Gastroesophageal sphincter (tissue), 4 donors: ENCODE measurements around the gene SPTLC3. TPM values are rescaled to one million over a fixed set of nuclear protein-coding genes. Genes with fewer than 3 reads are reported as not detected.

ENCODE experiments used
- ATAC-seq: fragments of 150-250 bp; one replicate; pipeline ENCODE4 v1.9.1; 2016; ENCODE audit warnings: mild to moderate bottlenecking, moderate library complexity
- H3K27ac ChIP-seq, 4 donors: fragments of 200-600 bp; sonication (generic) in 3 of 4; 1 replicate in 3 of 4; 2 replicates in 1 of 4; pipeline ENCODE4 v1.5.1; 2016 to 2019
- H3K27me3 ChIP-seq: fragments of 200-600 bp; sonication (generic); one replicate; pipeline ENCODE4 v1.5.1; 2019
- H3K36me3 ChIP-seq, 2 donors: fragments of 200-600 bp; sonication (generic); one replicate each; pipeline ENCODE4 v1.5.1; 2019; ENCODE audit warnings: control low read depth in 1 of 2
- H3K4me1 ChIP-seq, 3 donors: fragments of 200-600 bp; sonication (generic); 1 replicate in 2 of 3; 2 replicates in 1 of 3; pipeline ENCODE4 v1.5.1; 2016 to 2019; ENCODE audit warnings: control low read depth in 2 of 3
- H3K4me3 ChIP-seq, 2 donors: fragments of 200-600 bp; sonication (generic); one replicate each; pipeline ENCODE4 v1.5.1; 2019; ENCODE audit warnings: mild to moderate bottlenecking in 1 of 2, moderate library complexity in 1 of 2
- H3K9me3 ChIP-seq, 3 donors: fragments of 200-600 bp; sonication (generic); one replicate each; pipeline ENCODE4 v1.5.1; 2017 to 2019; ENCODE audit warnings: control low read depth in 2 of 3
- CTCF ChIP-seq, 4 experiments: fragments of 200-600 bp in 2 of 4; fragments of 450-650 bp in 2 of 4; sonication (generic) in 1 of 4; IDR thresholded peaks; one replicate each; pipeline ENCODE4 v1.5.1; 2017 to 2019; ENCODE audit warnings: antibody characterized with exemption in 4 of 4, mild to moderate bottlenecking in 2 of 4, moderate library complexity in 2 of 4
- EP300 ChIP-seq: sonication (generic); formaldehyde crosslinking; IDR thresholded peaks from one replicate; pipeline ENCODE4 v1.6.1; 2017; ENCODE audit warnings: antibody characterized with exemption, mild to moderate bottlenecking
- POLR2A ChIP-seq, 2 donors: fragments of 450-650 bp; IDR thresholded peaks; one replicate each; pipeline ENCODE4 v1.6.1; 2017; ENCODE audit warnings: antibody characterized with exemption in 2 of 2, mild to moderate bottlenecking in 2 of 2, moderate library complexity in 1 of 2
- POLR2AphosphoS5 ChIP-seq: sonication (generic); formaldehyde crosslinking; IDR thresholded peaks from one replicate; pipeline ENCODE4 v1.6.1; 2017; ENCODE audit warnings: antibody characterized with exemption
- WGBS, 2 donors: methylation state at CpG; one replicate each; pipeline ENCODE4 v1.1.5; 2018; ENCODE audit warnings: low coverage in 1 of 2; 5-methylcytosine and 5-hydroxymethylcytosine counted together
- total RNA-seq, 4 donors: library from RNA; depleted of rRNA; stranded (reverse); fragments of >200 nt; gene quantifications; one replicate each; pipeline ENCODE4 v1.1.0, GENCODE V29; 2016

SPTLC3 gene
- total RNA-seq, 4 donors from 2014 or later = 2.0 to 14.6 (median 5.3) TPM

- no peak overlapping the region for H3K4me3 ChIP-seq
- WGBS, 2 donors = 75 to 85% methylated on average over 6 to 7 of the region's 7 CpGs
- H3K36me3 ChIP-seq = no peaks in the 10 kb centered on the region
- H3K27me3 ChIP-seq = no peaks in the 10 kb centered on the region
- H3K9me3 ChIP-seq = no peaks in the 10 kb centered on the region
- ATAC-seq = no peak
- TF ChIP-seq CTCF (IDR thresholded peaks at IDR 0.05) = no peak
- no peak for TF ChIP-seq POLR2A (IDR thresholded peaks at IDR 0.05)
- no peak overlapping the region for H3K27ac ChIP-seq
- H3K4me1 ChIP-seq = no peaks in the 10 kb centered on the region
Observed at GRCh38 chr20:13180986-13181889, 172.5 kb downstream of the SPTLC3 start.

GRCh38 chr20:13183005-13183404 is 174.2 kb downstream of the SPTLC3 start:
- no peak overlapping the region for H3K4me3 ChIP-seq
- TF ChIP-seq POLR2A (IDR thresholded peaks at IDR 0.05) (no peak), CTCF (IDR thresholded peaks at IDR 0.05) (no peak), POLR2AphosphoS5 (no peak), EP300 (no peak)
- no peaks in the 10 kb centered on the region for H3K36me3 ChIP-seq
- 11 to 25% methylated on average over 1 of the region's 1 CpG for WGBS, 2 donors
- H3K4me1 ChIP-seq = no peaks in the 10 kb centered on the region
- H3K27ac ChIP-seq = no peak overlapping the region
- ATAC-seq = no peak
- peaks cover 0 to 3% (median 0%) of the 10 kb centered on the region in 3 donors for H3K9me3 ChIP-seq
- no peaks in the 10 kb centered on the region for H3K27me3 ChIP-seq

GRCh38 chr20:13186043-13186774 is 177.4 kb downstream of the SPTLC3 start:
- H3K4me1 ChIP-seq = no peaks in the 10 kb centered on the region
- no peak for ATAC-seq
- H3K9me3 ChIP-seq = peaks cover 0 to 3% (median 0%) of the 10 kb centered on the region in 3 donors
- no peak overlapping the region for H3K27ac ChIP-seq
- H3K36me3 ChIP-seq = no peaks in the 10 kb centered on the region
- WGBS, 2 donors = 52 to 57% methylated on average over 3 of the region's 3 CpGs
- TF ChIP-seq POLR2A (IDR thresholded peaks at IDR 0.05) (no peak), POLR2AphosphoS5 (no peak), EP300 (no peak), CTCF (IDR thresholded peaks at IDR 0.05) (no peak)
- no peak overlapping the region for H3K4me3 ChIP-seq
- H3K27me3 ChIP-seq = no peaks in the 10 kb centered on the region

GRCh38 chr20:13187899-13188298 is 179.1 kb downstream of the SPTLC3 start:
- no peak for TF ChIP-seq EP300
- ATAC-seq = no peak
- H3K36me3 ChIP-seq = no peaks in the 10 kb centered on the region
- peaks cover 0 to 3% (median 0%) of the 10 kb centered on the region in 3 donors for H3K9me3 ChIP-seq
- no peak overlapping the region for H3K27ac ChIP-seq
- H3K4me3 ChIP-seq = no peak overlapping the region
- WGBS, 2 donors = 57 to 88% methylated on average over 1 to 2 of the region's 2 CpGs
- H3K4me1 ChIP-seq = no peaks in the 10 kb centered on the region
- H3K27me3 ChIP-seq = no peaks in the 10 kb centered on the region

- no peaks in the 10 kb centered on the region for H3K9me3 ChIP-seq
- H3K4me3 ChIP-seq = no peak overlapping the region
- no peaks in the 10 kb centered on the region for H3K36me3 ChIP-seq
- 79 to 89% methylated on average over 1 to 2 of the region's 2 CpGs for WGBS, 2 donors
- ATAC-seq = no peak
- H3K4me1 ChIP-seq = no peaks in the 10 kb centered on the region
- no peak overlapping the region for H3K27ac ChIP-seq
- TF ChIP-seq POLR2AphosphoS5 (no peak), EP300 (no peak), POLR2A (IDR thresholded peaks at IDR 0.05) (no peak), CTCF (IDR thresholded peaks at IDR 0.05) (no peak)
- no peaks in the 10 kb centered on the region for H3K27me3 ChIP-seq
Observed at GRCh38 chr20:13199279-13199678, 190.5 kb downstream of the SPTLC3 start.
